Lung (tissue), 12 donors: ENCODE data around the gene CD300E. TPM values are rescaled to one million over a fixed set of nuclear protein-coding genes. Genes with fewer than 3 reads are reported as not detected.
A peak's percentile ranks its signal among the peaks of the same experiment; 100 is the strongest.

ENCODE experiments used
- ATAC-seq: fragments of 200-7000 bp; cut with Tn5 transposase; one replicate; pipeline ENCODE4 v1.9.1; 2020; ENCODE audit warnings: moderate number of reproducible peaks; ENCODE audit not compliant: insufficient read depth, low FRiP score
- DNase-seq, 3 donors: peaks; one replicate each; pipeline ENCODE4 v3.0.0-alpha.2; 2013 to 2017
- H3K27ac ChIP-seq, 2 donors: one replicate each; pipeline ENCODE4 v1.5.1; 2013; ENCODE audit warnings: mild to moderate bottlenecking in 2 of 2, moderate library complexity in 2 of 2, control low read depth in 1 of 2, inconsistent platforms in 1 of 2, low read depth in 1 of 2, low read length in 1 of 2
- H3K27me3 ChIP-seq, 3 donors: one replicate each; pipeline ENCODE4 v1.5.1; 2013; ENCODE audit warnings: low read length in 2 of 3; ENCODE audit not compliant: control insufficient read depth in 3 of 3, insufficient read depth in 3 of 3
- H3K36me3 ChIP-seq, 4 donors: one replicate each; pipeline ENCODE4 v1.5.1; 2013; ENCODE audit warnings: low read length in 4 of 4, mild to moderate bottlenecking in 1 of 4, moderate library complexity in 1 of 4; ENCODE audit not compliant: control insufficient read depth in 4 of 4, insufficient read depth in 4 of 4
- H3K4me1 ChIP-seq, 5 donors: one replicate each; pipeline ENCODE4 v1.5.1; 2013; ENCODE audit warnings: low read length in 5 of 5, mild to moderate bottlenecking in 2 of 5, moderate library complexity in 1 of 5; ENCODE audit not compliant: control insufficient read depth in 5 of 5, insufficient read depth in 5 of 5
- H3K4me3 ChIP-seq: one replicate; pipeline ENCODE4 v1.5.1; 2013; ENCODE audit warnings: mild to moderate bottlenecking, control low read depth, moderate library complexity
- H3K9ac ChIP-seq, 2 donors: one replicate each; pipeline ENCODE4 v1.5.1; 2013; ENCODE audit warnings: low read length in 2 of 2, control low read depth in 1 of 2; ENCODE audit not compliant: insufficient read depth in 1 of 2
- H3K9me3 ChIP-seq, 4 donors: one replicate each; pipeline ENCODE4 v1.5.1; 2013; ENCODE audit warnings: low read length in 3 of 4, mild to moderate bottlenecking in 1 of 4, moderate library complexity in 1 of 4; ENCODE audit not compliant: control insufficient read depth in 4 of 4, insufficient read depth in 3 of 4
- WGBS, 2 donors: extraction: QIAGEN DNeasy Blood & Tissue Kit; methylation state at CpG; one replicate each; pipeline ENCODE4 v1.1.7; 2013; 5-methylcytosine and 5-hydroxymethylcytosine counted together
- polyA plus RNA-seq, 2 donors: library from polyadenylated mRNA; stranded (reverse); fragments of 200-250 nt; gene quantifications; one replicate each; pipeline ENCODE4 v1.2.1, GENCODE V29; 2013
- total RNA-seq, 2 donors: library from RNA; depleted of rRNA in 1 of 2; stranded (reverse); fragments of >200 nt in 1 of 2; gene quantifications; one replicate each; pipeline ENCODE4 v1.2.1, GENCODE V29; 2014 to 2021
- TF ChIP-seq, protein P1 (sequence below): IDR thresholded peaks from 2 replicates; pipeline ENCODE4 v1.5.1; 2012; ENCODE audit warnings: mild to moderate bottlenecking; ENCODE audit errors: control extremely low read depth, extremely low read depth
- donor health status: control.
- donor health status: control.
- donor health status: Bipolar disorder and iron deficiency.
- donor health status: healthy.
- donor health status: DM: yes; HTN: yes; CAD: no.

CD300E gene
- total and polyA plus RNA-seq, 4 donors: 3.4 to 81.6 (median 11.2) TPM

- no peak for ATAC-seq
- Histone ChIP-seq H3K9ac (no peak overlapping the region), H3K36me3 (no peaks in the 10 kb centered on the region), H3K9me3 (peaks cover 0 to 6% (median 0%) of the 10 kb centered on the region in 4 donors), H3K4me1 (no peaks in the 10 kb centered on the region), H3K27ac (no peak overlapping the region), H3K4me3 (no peak overlapping the region), H3K27me3 (peaks cover 0 to 4% (median 0%) of the 10 kb centered on the region in 3 donors)
- no peak for DNase-seq
- TF ChIP-seq, protein P1, sequence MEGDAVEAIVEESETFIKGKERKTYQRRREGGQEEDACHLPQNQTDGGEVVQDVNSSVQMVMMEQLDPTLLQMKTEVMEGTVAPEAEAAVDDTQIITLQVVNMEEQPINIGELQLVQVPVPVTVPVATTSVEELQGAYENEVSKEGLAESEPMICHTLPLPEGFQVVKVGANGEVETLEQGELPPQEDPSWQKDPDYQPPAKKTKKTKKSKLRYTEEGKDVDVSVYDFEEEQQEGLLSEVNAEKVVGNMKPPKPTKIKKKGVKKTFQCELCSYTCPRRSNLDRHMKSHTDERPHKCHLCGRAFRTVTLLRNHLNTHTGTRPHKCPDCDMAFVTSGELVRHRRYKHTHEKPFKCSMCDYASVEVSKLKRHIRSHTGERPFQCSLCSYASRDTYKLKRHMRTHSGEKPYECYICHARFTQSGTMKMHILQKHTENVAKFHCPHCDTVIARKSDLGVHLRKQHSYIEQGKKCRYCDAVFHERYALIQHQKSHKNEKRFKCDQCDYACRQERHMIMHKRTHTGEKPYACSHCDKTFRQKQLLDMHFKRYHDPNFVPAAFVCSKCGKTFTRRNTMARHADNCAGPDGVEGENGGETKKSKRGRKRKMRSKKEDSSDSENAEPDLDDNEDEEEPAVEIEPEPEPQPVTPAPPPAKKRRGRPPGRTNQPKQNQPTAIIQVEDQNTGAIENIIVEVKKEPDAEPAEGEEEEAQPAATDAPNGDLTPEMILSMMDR: no peak
- 89% methylated on average over 6 of the region's 6 CpGs for WGBS, 2 donors
These were observed 11.5 kb downstream of the CD300E start for GRCh38 chr17:74612046-74612445.

- Histone ChIP-seq H3K9ac (no peak overlapping the region), H3K27ac (no peak overlapping the region), H3K36me3 (no peaks in the 10 kb centered on the region), H3K27me3 (peaks cover 0 to 4% (median 0%) of the 10 kb centered on the region in 3 donors), H3K9me3 (peaks cover 0 to 8% (median 0%) of the 10 kb centered on the region in 4 donors), H3K4me3 (no peak overlapping the region), H3K4me1 (no peaks in the 10 kb centered on the region)
- ATAC-seq (no peak), DNase-seq (peak in 1 of 3 donors; percentile 15)
- WGBS, 2 donors: 36 to 40% methylated on average over 2 of the region's 2 CpGs
- TF ChIP-seq, protein P1: no peak
These were observed 13.4 kb downstream of the CD300E start for GRCh38 chr17:74610108-74610507.

DNA sequence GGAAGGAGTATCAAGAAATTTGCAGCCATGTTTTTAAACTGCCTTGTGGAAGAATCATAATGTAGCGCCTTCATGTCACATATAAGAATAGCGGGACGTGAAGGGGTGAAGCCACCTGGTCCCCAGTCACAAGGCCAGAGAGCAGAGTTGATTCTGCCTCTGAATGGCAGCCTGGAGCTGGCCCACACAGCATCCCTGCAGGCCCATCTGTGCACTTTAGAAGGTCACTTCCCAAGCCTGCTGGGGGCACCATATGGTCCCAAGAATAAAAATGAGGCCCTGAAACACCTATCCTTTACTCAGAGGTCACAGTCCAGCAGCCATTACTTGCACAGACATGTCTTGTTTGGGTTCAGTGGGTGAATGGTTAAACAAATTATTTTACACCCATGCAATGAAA lies 15.0 kb downstream of the CD300E start:
- 91 to 95% methylated on average over 3 of the region's 3 CpGs for WGBS, 2 donors
- DNase-seq (no peak), ATAC-seq (no peak)
- H3K9me3 ChIP-seq: peaks cover 0 to 8% (median 0%) of the 10 kb centered on the region in 4 donors
- H3K27me3 ChIP-seq: peaks cover 0 to 4% (median 0%) of the 10 kb centered on the region in 3 donors
- H3K4me1 ChIP-seq: no peaks in the 10 kb centered on the region
- no peak overlapping the region for H3K9ac ChIP-seq
- TF ChIP-seq, protein P1: no peak
- no peak overlapping the region for H3K27ac ChIP-seq
- no peak overlapping the region for H3K4me3 ChIP-seq
- no peaks in the 10 kb centered on the region for H3K36me3 ChIP-seq

DNA sequence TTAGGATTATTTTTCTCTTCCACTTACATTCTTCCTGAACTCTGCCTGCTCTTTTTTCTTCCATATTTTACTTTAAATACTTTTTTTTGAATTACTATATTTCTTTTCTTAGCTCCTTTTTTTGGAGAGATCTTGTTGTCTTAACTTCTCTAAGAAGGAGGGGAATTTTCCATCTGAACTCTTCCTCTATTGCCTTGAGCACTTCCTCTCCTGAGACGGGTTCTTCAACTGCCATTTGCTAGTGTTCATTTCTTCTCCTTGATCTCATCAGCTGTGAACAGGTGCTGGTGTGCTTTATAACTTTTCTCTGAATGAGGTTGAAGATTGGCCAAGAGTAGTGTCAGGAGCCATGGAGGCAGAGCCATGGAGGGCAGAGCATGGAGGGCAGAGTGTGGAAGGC lies 16.3 kb downstream of the CD300E start:
- peaks cover 0 to 8% (median 0%) of the 10 kb centered on the region in 4 donors for H3K9me3 ChIP-seq
- H3K36me3 ChIP-seq: no peaks in the 10 kb centered on the region
- WGBS, 2 donors: 29 to 32% methylated on average over 1 of the region's 1 CpG
- TF ChIP-seq, protein P1: no peak
- DNase-seq (no peak), ATAC-seq (no peak)
- no peak overlapping the region for H3K27ac ChIP-seq
- no peak overlapping the region for H3K4me3 ChIP-seq
- peaks cover 0 to 6% (median 0%) of the 10 kb centered on the region in 3 donors for H3K27me3 ChIP-seq
- H3K4me1 ChIP-seq: no peaks in the 10 kb centered on the region
- no peak overlapping the region for H3K9ac ChIP-seq
